WI38 (cell line): Measurements from ENCODE around the gene ACTN4.

Source experiments
- H3K4me3 ChIP-seq: 2 replicates; pipeline ENCODE4 v1.5.1; 2011; ENCODE audit warnings: low read depth, mild to moderate bottlenecking, control low read depth, low read length
- TF ChIP-seq, protein P1 (sequence below): IDR thresholded peaks from 2 replicates; pipeline ENCODE4 v1.5.1; 2012; ENCODE audit warnings: low read depth, mild to moderate bottlenecking, control low read depth, low read length

The ACTN4 gene

GRCh38 chr19:38733241-38733492, 85.7 kb downstream of the ACTN4 start:
- TF ChIP-seq, protein P1, sequence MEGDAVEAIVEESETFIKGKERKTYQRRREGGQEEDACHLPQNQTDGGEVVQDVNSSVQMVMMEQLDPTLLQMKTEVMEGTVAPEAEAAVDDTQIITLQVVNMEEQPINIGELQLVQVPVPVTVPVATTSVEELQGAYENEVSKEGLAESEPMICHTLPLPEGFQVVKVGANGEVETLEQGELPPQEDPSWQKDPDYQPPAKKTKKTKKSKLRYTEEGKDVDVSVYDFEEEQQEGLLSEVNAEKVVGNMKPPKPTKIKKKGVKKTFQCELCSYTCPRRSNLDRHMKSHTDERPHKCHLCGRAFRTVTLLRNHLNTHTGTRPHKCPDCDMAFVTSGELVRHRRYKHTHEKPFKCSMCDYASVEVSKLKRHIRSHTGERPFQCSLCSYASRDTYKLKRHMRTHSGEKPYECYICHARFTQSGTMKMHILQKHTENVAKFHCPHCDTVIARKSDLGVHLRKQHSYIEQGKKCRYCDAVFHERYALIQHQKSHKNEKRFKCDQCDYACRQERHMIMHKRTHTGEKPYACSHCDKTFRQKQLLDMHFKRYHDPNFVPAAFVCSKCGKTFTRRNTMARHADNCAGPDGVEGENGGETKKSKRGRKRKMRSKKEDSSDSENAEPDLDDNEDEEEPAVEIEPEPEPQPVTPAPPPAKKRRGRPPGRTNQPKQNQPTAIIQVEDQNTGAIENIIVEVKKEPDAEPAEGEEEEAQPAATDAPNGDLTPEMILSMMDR, result no peak
- H3K4me3 ChIP-seq, result no peak overlapping the region

DNA sequence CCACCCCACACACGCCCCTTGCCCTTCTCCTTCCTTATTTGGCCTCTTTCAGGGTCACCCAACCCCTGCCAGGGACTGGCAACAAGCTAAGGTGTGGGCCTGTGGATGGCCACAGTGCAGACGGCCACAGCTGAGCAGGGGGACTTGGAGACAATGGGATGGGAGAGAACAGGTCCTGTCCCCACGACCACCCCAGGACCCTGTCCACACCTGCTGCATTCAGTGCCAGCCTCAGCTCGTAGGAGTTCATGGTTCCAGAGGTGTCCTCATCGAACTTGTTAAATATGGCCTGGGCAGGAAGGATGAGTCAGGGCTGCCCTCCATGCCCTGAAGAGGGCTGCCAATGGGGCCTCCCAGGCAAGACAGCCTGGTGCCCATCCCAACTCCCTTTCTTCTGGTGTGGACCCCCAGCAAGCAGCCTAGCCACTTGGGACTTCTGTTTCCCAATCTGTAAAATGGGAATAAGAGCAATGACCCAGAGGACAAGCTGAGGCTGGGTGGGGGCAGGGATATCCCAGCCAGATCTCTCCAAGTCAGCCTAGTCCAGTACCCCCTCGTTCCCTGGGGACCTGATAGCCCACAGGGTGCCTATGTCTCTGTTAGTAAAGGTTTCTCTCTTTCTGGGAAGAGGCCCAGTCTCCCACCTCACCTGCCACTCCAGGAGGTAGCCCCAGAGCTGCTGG, 86.2 kb downstream of the ACTN4 start:
- TF ChIP-seq, protein P1, result no peak
- no peak overlapping the region for H3K4me3 ChIP-seq

DNA sequence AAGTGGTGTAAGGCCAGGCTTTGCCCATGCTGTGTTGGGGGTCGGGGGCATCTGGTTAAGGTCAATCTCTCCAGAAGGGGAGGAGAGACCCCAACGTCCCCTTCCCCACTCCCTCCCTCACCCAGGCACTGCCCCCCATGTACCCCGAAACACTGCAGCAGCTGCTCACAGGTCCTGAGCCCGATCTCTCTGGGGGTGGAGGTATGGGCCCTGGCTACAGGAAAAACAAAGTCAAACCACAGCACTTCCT, 86.7 kb downstream of the ACTN4 start:
- TF ChIP-seq, protein P1, result no peak
- no peak overlapping the region for H3K4me3 ChIP-seq

DNA sequence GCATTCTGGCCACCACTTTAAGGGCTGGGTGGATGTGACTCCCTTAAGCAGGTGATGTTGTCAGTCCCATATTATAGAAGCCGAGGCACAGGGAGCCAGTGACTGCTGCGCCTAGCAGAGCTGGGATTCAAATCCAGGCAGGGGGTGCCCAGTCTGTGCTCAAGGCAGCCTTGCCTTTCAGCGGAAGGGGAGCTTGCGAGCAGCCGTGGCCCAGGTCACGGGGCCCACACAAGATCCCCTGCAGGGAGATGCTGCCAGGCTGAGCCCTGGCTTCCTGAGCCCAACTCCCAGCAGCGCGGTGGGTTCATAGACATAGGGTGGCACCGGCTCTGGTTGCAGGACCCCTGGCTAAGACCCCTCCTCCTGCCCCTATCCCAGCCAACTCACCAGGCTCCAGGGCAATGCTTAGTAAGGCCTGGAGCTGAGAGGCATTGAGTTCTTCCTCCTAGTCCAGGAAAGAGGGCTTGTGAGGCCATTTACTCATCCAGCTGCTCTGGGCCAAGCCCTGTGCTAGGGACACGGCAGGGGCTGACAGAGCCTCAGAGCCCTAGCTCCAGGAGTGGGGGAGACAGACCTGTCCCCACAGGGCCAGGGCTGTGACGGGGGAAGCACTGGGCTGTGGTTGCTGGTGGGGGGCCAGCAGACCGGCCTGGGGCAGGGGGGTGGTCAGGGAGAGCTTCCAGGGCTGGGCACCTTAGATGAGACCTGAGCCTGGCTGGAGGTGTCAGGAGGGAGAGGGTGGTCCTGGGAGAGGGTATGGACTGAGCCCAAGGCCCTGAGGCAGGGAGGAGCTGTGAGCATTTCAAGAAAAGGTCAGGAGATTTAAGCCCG, 87.2 kb downstream of the ACTN4 start:
- TF ChIP-seq, protein P1, result no peak
- no peak overlapping the region for H3K4me3 ChIP-seq

- TF ChIP-seq, protein P1, result no peak
- H3K4me3 ChIP-seq, result no peak overlapping the region
These were observed 87.8 kb downstream of the ACTN4 start for GRCh38 chr19:38735257-38735686.

- TF ChIP-seq, protein P1, result no peak
- peak overlapping the region; percentile 39; the same call in 1 of the 2 replicates for H3K4me3 ChIP-seq
These were observed 88.6 kb downstream of the ACTN4 start for GRCh38 chr19:38736036-38736412.
